ENCODE results near the gene DUT. TPM values are rescaled to one million over a fixed set of nuclear protein-coding genes. Genes with fewer than 3 reads are reported as not detected.

The DUT gene
- total RNA-seq, 1 donor: 70.4 TPM

GRCh38 chr15:48309740-48310139 lies 21.5 kb upstream of the DUT start:
- H3K4me3 ChIP-seq (ENCODE audit: low read depth, low read length): no peak overlapping the region
- TF ChIP-seq, protein P1, sequence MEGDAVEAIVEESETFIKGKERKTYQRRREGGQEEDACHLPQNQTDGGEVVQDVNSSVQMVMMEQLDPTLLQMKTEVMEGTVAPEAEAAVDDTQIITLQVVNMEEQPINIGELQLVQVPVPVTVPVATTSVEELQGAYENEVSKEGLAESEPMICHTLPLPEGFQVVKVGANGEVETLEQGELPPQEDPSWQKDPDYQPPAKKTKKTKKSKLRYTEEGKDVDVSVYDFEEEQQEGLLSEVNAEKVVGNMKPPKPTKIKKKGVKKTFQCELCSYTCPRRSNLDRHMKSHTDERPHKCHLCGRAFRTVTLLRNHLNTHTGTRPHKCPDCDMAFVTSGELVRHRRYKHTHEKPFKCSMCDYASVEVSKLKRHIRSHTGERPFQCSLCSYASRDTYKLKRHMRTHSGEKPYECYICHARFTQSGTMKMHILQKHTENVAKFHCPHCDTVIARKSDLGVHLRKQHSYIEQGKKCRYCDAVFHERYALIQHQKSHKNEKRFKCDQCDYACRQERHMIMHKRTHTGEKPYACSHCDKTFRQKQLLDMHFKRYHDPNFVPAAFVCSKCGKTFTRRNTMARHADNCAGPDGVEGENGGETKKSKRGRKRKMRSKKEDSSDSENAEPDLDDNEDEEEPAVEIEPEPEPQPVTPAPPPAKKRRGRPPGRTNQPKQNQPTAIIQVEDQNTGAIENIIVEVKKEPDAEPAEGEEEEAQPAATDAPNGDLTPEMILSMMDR (IDR thresholded peaks at IDR 0.05; ENCODE audit: insufficient read depth, low read length): no peak
- DNase-seq (ENCODE audit: low read depth): no peak

DNA sequence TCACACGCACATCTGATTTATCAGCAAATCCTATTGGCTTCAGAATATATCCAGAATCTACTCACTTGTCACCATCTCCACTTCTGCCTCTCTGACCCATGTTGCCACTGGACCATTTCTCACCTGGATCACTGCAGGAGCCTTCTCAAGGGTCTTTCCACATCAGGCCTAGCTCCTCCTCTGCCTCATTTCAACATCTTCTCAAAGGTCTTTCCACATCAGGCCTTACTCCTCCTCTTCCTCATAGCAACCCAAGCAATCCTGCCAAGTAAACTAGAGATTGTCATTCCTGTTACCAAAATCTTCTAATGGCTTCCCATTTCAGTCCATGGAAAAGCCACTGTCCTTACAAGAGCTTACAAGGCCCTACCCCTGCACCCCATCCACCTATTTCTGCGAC lies 18.0 kb upstream of the DUT start:
- TF ChIP-seq, protein P1 (IDR thresholded peaks at IDR 0.05; ENCODE audit: insufficient read depth, low read length): no peak
- no peak for DNase-seq (ENCODE audit: low read depth)
- H3K4me3 ChIP-seq (ENCODE audit: low read depth, low read length): no peak overlapping the region

- DNase-seq (ENCODE audit: low read depth): no peak
- H3K4me3 ChIP-seq (ENCODE audit: low read depth, low read length): no peak overlapping the region
- TF ChIP-seq, protein P1 (IDR thresholded peaks at IDR 0.05; ENCODE audit: insufficient read depth, low read length): no peak
These were observed 16.2 kb upstream of the DUT start for GRCh38 chr15:48315041-48315440.

DNA sequence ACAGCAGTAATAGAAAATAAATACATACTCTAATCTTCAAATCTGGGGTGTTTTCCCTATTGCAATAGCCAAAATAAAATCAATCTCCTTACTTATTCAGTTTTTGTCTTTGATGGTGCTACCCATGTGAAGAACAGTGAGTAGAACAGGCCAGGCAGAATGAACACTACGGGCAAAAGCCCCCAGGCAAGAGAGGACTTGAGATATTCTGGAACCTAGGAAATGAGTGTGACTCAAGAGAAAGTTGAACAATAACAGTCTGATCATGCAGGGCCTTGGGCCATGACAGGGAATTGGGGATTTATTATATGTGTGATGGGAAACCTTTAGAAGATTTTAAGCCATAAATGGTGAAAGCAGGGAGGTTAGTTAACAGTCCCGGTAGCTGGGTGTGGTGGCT lies 14.0 kb upstream of the DUT start:
- no peak overlapping the region for H3K4me3 ChIP-seq (ENCODE audit: low read depth, low read length)
- no peak for DNase-seq (ENCODE audit: low read depth)
- TF ChIP-seq, protein P1 (IDR thresholded peaks at IDR 0.05; ENCODE audit: insufficient read depth, low read length): no peak

DNA sequence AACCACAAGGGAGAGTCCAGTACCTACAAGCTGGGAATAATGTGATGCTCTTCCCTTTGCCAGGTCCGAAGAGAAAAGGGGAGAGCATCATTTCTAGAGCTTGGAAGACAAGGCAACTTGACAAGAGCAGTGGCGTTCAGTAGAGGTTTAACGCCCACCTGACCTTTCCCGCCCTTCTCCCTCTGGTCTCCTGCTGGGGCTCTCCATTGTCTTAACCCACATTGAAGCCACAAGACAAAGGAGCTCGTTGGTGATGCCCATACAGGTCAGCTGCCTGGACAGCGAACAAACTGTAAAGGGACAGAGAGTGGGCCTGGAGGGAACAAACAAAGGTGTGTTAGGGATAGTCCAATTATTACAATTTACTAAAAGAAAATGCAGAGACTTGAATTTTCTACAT lies 13.1 kb upstream of the DUT start:
- no peak overlapping the region for H3K4me3 ChIP-seq (ENCODE audit: low read depth, low read length)
- TF ChIP-seq, protein P1 (IDR thresholded peaks at IDR 0.05; ENCODE audit: insufficient read depth, low read length): no peak
- no peak for DNase-seq (ENCODE audit: low read depth)

DNA sequence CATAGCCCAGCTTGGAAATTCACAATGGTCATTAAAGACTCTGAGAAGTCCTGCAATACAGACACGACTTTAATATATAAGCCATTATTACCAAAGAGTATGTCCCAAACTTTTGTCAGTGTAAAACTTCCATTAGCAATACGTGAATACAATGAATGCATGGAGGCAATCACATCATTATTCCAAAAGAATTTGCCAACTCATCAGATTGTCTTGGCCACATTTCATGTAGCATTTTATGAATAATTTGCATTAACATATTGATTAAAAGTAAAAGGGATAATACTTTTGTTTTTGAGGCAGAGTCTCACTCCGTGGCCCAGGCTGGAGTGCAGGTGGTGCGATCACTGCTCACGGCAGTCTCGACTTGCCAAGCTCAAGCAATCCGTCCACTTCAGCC lies 7.9 kb upstream of the DUT start:
- TF ChIP-seq, protein P1 (IDR thresholded peaks at IDR 0.05; ENCODE audit: insufficient read depth, low read length): no peak
- no peak overlapping the region for H3K4me3 ChIP-seq (ENCODE audit: low read depth, low read length)
- DNase-seq (ENCODE audit: low read depth): no peak

GRCh38 chr15:48324949-48325348 lies 6.3 kb upstream of the DUT start:
- TF ChIP-seq, protein P1 (IDR thresholded peaks at IDR 0.05; ENCODE audit: insufficient read depth, low read length): no peak
- DNase-seq (ENCODE audit: low read depth): no peak
- no peak overlapping the region for H3K4me3 ChIP-seq (ENCODE audit: low read depth, low read length)

Data from fibroblast of the aortic adventitia (primary cell).